ENCODE measurements around the gene ITPRIP.

Gene ITPRIP

DNA sequence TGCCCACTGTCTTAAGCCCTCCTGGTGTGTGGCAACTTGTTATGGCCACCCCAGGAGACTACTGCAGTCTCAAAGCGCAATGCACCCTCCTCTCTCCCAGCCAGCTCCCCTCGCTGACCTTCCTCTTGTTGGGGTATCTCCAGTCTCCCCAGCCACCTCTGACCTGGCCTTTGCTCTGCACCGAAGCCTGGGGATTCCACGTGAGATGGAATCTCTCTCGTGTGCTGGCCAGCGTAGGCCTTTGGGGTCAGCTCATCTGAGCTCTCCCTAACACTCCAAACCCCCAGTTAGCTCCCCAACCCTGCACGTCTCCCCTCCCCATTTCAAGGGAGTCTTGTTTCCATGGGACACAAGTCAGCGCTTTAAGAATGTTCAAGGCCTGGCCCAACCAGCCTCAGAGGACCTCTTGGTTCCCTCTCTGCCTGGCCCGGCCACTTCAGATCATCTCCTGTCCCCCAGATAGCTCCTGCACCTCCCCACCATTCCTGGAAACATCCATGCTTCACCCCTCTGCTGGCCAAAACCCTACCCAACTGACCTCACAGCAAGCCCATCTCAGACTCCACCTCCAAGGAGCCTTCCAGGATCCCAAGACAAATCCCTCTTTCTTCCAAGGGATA, 11.2 kb downstream of the ITPRIP start (continued):
- TF ChIP-seq, protein P1, sequence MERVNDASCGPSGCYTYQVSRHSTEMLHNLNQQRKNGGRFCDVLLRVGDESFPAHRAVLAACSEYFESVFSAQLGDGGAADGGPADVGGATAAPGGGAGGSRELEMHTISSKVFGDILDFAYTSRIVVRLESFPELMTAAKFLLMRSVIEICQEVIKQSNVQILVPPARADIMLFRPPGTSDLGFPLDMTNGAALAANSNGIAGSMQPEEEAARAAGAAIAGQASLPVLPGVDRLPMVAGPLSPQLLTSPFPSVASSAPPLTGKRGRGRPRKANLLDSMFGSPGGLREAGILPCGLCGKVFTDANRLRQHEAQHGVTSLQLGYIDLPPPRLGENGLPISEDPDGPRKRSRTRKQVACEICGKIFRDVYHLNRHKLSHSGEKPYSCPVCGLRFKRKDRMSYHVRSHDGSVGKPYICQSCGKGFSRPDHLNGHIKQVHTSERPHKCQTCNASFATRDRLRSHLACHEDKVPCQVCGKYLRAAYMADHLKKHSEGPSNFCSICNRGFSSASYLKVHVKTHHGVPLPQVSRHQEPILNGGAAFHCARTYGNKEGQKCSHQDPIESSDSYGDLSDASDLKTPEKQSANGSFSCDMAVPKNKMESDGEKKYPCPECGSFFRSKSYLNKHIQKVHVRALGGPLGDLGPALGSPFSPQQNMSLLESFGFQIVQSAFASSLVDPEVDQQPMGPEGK (CRISPR knock-in tag; IDR thresholded peaks at IDR 0.05; ENCODE audit: borderline replicate concordance), result no peak
- TF ChIP-seq BACH2 (CRISPR knock-in tag; IDR thresholded peaks at IDR 0.05; ENCODE audit: borderline replicate concordance) (no peak), PPARA (CRISPR knock-in tag; IDR thresholded peaks at IDR 0.05; ENCODE audit: borderline replicate concordance) (no peak), TSHZ2 (CRISPR knock-in tag; IDR thresholded peaks at IDR 0.05) (no peak), RARB (CRISPR knock-in tag; IDR thresholded peaks at IDR 0.05) (no peak), ISL1 (CRISPR knock-in tag; IDR thresholded peaks at IDR 0.05) (no peak)

GRCh38 chr10:104325436-104326435, 12.5 kb downstream of the ITPRIP start:
- no peak for ATAC-seq
- TF ChIP-seq, protein P2, sequence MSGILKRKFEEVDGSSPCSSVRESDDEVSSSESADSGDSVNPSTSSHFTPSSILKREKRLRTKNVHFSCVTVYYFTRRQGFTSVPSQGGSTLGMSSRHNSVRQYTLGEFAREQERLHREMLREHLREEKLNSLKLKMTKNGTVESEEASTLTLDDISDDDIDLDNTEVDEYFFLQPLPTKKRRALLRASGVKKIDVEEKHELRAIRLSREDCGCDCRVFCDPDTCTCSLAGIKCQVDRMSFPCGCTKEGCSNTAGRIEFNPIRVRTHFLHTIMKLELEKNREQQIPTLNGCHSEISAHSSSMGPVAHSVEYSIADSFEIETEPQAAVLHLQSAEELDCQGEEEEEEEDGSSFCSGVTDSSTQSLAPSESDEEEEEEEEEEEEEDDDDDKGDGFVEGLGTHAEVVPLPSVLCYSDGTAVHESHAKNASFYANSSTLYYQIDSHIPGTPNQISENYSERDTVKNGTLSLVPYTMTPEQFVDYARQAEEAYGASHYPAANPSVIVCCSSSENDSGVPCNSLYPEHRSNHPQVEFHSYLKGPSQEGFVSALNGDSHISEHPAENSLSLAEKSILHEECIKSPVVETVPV (CRISPR knock-in tag; IDR thresholded peaks at IDR 0.05), result no peak
- no peak for TF ChIP-seq BACH2 (CRISPR knock-in tag; IDR thresholded peaks at IDR 0.05; ENCODE audit: borderline replicate concordance)
- no peak for TF ChIP-seq OSR1 (CRISPR knock-in tag; IDR thresholded peaks at IDR 0.05)
- TF ChIP-seq GLIS3 (CRISPR knock-in tag; IDR thresholded peaks at IDR 0.05), result no peak
- TF ChIP-seq TCF4 (CRISPR knock-in tag; IDR thresholded peaks at IDR 0.05; ENCODE audit: borderline replicate concordance), result no peak
- TF ChIP-seq CSDC2 (CRISPR knock-in tag; IDR thresholded peaks at IDR 0.05), result no peak
- no peak for TF ChIP-seq TOX (CRISPR knock-in tag; IDR thresholded peaks at IDR 0.05; ENCODE audit: borderline replicate concordance)
- TF ChIP-seq ZC3H10 (CRISPR knock-in tag; IDR thresholded peaks at IDR 0.05), result no peak

DNA sequence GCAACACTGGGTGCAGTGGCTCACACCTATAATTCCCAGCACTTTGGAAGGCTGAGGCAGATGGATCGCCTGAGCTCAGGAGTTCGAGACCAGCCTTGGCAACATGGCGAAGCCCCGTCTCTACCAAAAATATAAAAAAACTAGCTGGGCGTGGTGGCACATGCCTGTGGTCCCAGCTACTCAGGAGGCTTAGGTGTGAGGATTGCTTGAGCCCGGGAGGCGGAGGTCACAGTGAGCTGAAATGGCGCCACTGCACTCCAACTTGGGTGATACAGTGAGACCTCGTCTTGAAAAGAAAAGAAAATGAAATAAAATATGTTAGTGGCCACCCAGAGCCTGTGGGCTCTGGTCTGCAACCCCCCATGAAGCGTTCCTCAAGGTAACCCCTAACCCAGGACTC, 13.3 kb downstream of the ITPRIP start:
- TF ChIP-seq SNAI2 (CRISPR knock-in tag; IDR thresholded peaks at IDR 0.05), result no peak
- no peak for TF ChIP-seq ZNF8 (CRISPR knock-in tag; IDR thresholded peaks at IDR 0.05)
- TF ChIP-seq ARNTL (CRISPR knock-in tag; IDR thresholded peaks at IDR 0.05; ENCODE audit: borderline replicate concordance, low read depth), result no peak
- TF ChIP-seq, protein P2 (CRISPR knock-in tag; IDR thresholded peaks at IDR 0.05), result no peak
- TF ChIP-seq ZFP3 (CRISPR knock-in tag; IDR thresholded peaks at IDR 0.05), result no peak
- no peak for TF ChIP-seq TCF4 (CRISPR knock-in tag; IDR thresholded peaks at IDR 0.05; ENCODE audit: borderline replicate concordance)
- no peak for TF ChIP-seq ZNF565 (CRISPR knock-in tag; conservative IDR thresholded peaks at IDR 0.05; ENCODE audit: low read depth)

GRCh38 chr10:104324221-104324686, 14.0 kb downstream of the ITPRIP start:
- ATAC-seq, result no peak
- TF ChIP-seq ZNF8 (CRISPR knock-in tag; IDR thresholded peaks at IDR 0.05) (no peak), ISL1 (CRISPR knock-in tag; IDR thresholded peaks at IDR 0.05) (no peak), TSHZ2 (CRISPR knock-in tag; IDR thresholded peaks at IDR 0.05) (no peak), ARNTL (CRISPR knock-in tag; IDR thresholded peaks at IDR 0.05; ENCODE audit: borderline replicate concordance, low read depth) (no peak), OSR1 (CRISPR knock-in tag; IDR thresholded peaks at IDR 0.05) (no peak), TOX (CRISPR knock-in tag; IDR thresholded peaks at IDR 0.05; ENCODE audit: borderline replicate concordance) (no peak), POU6F1 (CRISPR knock-in tag; IDR thresholded peaks at IDR 0.05; ENCODE audit: borderline replicate concordance, low read depth) (no peak), GLIS3 (CRISPR knock-in tag; IDR thresholded peaks at IDR 0.05) (no peak), RARB (CRISPR knock-in tag; IDR thresholded peaks at IDR 0.05) (no peak), ZC3H10 (CRISPR knock-in tag; IDR thresholded peaks at IDR 0.05) (no peak), ZNF565 (CRISPR knock-in tag; conservative IDR thresholded peaks at IDR 0.05; ENCODE audit: low read depth) (no peak), BACH2 (CRISPR knock-in tag; IDR thresholded peaks at IDR 0.05; ENCODE audit: borderline replicate concordance) (no peak), TCF4 (CRISPR knock-in tag; IDR thresholded peaks at IDR 0.05; ENCODE audit: borderline replicate concordance) (no peak)

More for the DNA sequence above, 13.3 kb downstream of the ITPRIP start:
- ATAC-seq, result no peak
